LNCAP (cell line): Measurements from ENCODE around the gene ABHD17C.

Experiments
- TF ChIP-seq, protein P1 (sequence below): fragments of 450-650 bp; IDR thresholded peaks from 2 replicates; pipeline ENCODE4 v1.5.1; 2017; ENCODE audit warnings: mild to moderate bottlenecking

Gene ABHD17C

DNA sequence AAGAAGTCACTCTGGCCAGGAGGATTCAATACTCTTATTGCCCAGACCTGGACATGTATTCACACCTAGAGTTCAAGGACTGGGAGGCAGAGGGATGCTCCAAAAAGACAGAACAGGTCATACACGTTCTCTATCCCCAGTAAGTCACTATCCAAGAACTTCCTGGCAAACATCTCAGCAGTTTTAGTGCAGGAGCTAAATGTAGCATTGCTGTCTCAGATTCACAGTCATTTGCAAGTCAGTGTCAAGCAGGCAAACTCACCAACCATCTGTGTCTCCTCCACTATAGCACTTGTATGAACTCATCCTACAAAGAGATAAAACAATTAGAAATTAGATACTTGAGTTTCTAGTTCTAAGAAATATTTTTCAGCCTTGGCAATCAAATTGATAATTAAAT is 38.4 kb downstream of the ABHD17C start:
- TF ChIP-seq, protein P1, sequence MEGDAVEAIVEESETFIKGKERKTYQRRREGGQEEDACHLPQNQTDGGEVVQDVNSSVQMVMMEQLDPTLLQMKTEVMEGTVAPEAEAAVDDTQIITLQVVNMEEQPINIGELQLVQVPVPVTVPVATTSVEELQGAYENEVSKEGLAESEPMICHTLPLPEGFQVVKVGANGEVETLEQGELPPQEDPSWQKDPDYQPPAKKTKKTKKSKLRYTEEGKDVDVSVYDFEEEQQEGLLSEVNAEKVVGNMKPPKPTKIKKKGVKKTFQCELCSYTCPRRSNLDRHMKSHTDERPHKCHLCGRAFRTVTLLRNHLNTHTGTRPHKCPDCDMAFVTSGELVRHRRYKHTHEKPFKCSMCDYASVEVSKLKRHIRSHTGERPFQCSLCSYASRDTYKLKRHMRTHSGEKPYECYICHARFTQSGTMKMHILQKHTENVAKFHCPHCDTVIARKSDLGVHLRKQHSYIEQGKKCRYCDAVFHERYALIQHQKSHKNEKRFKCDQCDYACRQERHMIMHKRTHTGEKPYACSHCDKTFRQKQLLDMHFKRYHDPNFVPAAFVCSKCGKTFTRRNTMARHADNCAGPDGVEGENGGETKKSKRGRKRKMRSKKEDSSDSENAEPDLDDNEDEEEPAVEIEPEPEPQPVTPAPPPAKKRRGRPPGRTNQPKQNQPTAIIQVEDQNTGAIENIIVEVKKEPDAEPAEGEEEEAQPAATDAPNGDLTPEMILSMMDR = no peak

DNA sequence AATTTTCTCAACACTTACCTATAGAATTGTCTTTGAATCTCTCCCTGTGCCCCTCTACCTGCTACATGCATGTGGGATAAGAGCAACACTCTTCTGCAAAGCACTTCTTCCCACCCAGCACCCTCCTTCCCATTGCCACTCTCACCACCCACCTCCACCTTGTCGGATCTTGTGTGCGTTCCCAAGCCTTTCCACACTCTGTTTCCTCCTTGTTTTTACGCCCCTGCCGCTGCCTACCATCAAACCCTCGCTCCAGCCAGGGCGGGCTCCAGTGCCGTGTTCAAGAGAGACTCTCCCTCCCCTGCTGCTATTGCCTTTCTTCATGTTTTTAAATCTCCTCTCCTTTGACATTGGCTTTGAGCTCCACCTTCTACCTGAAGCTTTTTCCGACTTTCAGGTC is 40.2 kb downstream of the ABHD17C start:
- TF ChIP-seq, protein P1 = no peak

- TF ChIP-seq, protein P1 = no peak
Observed at GRCh38 chr15:80736560-80736959, 41.5 kb downstream of the ABHD17C start.

DNA sequence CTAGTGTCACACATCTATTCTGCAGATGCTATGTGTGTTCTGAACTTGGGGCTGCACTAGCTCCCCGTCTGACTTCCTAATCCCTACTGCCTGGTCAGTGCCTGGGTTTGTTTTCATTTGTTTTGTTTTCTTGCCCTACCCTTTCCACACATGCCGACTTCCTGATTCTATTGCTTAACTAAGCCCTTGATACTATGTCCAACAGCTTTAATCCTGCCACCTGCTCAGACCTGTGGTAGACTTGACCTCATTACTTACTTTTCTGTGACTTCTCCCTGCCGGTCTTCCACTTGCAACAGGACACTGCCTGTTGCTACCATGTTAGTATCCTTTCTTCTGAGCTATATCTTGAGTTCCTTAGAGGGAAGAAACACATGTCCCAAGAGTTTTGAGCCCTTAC is 44.8 kb downstream of the ABHD17C start:
- TF ChIP-seq, protein P1 = no peak

GRCh38 chr15:80742081-80742480 is 47.0 kb downstream of the ABHD17C start:
- TF ChIP-seq, protein P1 = no peak

GRCh38 chr15:80743189-80743833 is 48.2 kb downstream of the ABHD17C start:
- TF ChIP-seq, protein P1 = no peak

- TF ChIP-seq, protein P1 = no peak
Observed at GRCh38 chr15:80744415-80744814, 49.3 kb downstream of the ABHD17C start.

DNA sequence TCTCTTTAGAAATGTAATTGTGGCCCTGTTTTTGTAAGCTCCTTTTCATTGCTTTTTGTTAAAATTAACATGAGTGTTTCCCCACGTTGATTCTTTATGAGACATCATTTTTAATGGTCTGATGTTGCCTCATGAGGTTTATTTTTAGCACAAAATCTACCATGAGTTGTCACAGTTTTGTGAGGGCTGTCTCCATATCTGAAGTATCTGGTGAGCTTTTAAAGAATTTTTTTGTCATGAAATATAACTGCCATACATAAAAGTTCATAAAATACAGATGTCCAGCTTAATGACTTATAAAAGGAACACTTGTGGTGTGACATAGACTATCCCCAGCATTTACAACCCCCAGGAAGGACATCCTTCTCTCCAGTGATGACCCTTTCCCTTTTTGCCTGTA is 49.7 kb downstream of the ABHD17C start:
- TF ChIP-seq, protein P1 = no peak
